ENCODE results near the gene EGLN3.
"Not testable (repeated sequence)": the region's sequence is repeated elsewhere in the genome, so short reads cannot be mapped to it uniquely, and the experiment has no call there.

The EGLN3 gene

GRCh38 chr14:33938131-33938949 lies 12.5 kb downstream of the EGLN3 start:
- H3K4me1 Mint-ChIP-seq (ENCODE audit: low read depth in 2 of 2), result no peaks in the 10 kb centered on the region
- ATAC-seq (replicated peaks) (no peak), DNase-seq (no peak)
- H3K36me3 Mint-ChIP-seq (ENCODE audit: insufficient read depth), result no peaks in the 10 kb centered on the region
- no peaks in the 10 kb centered on the region for H3K27me3 Mint-ChIP-seq
- H3K9me3 Mint-ChIP-seq, result no peaks in the 10 kb centered on the region
- no peak overlapping the region for H3K27ac Mint-ChIP-seq
- no peak overlapping the region for H3K4me3 Mint-ChIP-seq

- no peaks in the 10 kb centered on the region for H3K4me1 Mint-ChIP-seq (ENCODE audit: low read depth in 2 of 2)
- ATAC-seq (replicated peaks), result no peak
Measured at GRCh38 chr14:33936391-33936790, 14.5 kb downstream of the EGLN3 start.

GRCh38 chr14:33934938-33935337 lies 15.9 kb downstream of the EGLN3 start:
- ATAC-seq (replicated peaks), result no peak
- H3K4me3 Mint-ChIP-seq, result no peak overlapping the region
- H3K27me3 Mint-ChIP-seq, result no peaks in the 10 kb centered on the region

More at GRCh38 chr14:33936391-33936790, 14.5 kb downstream of the EGLN3 start:
- Mint-ChIP-seq H3K4me3 (no peak overlapping the region), H3K9me3 (peaks cover 0 to 1% of the 10 kb centered on the region in 2 donors), H3K36me3 (ENCODE audit: insufficient read depth) (no peaks in the 10 kb centered on the region), H3K27me3 (no peaks in the 10 kb centered on the region), H3K27ac (no peak overlapping the region)
- DNase-seq, result no peak

DNA sequence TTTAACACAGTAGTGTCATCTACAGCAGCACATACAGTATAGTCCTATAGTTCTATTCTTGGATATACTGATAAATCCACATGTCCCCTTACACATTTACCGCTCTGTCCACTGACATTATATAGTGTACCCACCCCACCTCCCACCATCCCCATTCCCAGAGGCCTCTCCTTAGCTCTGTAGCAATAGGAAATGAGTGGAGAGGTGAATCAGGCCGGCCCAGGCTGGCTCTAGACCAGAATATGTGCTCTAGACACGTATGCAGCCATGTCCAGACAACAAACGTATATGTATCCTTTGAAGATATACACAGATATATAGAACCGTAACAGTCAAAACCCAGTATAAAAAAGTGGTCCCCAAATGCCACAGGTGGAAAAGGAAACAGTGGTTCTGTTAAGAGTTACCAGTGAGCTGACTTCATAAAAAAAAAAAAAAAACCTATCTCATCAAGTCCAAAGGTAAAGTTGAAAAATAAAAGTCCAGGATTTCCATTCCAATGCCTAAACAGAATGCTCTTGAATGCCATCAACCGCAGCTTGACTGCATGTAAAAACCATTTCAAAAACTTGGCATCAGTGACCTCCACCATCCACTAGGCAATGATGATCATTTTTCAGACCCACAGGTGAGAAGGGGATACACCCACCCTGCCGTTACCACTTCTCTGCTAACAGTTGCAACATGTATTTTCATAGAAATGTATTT lies 16.7 kb downstream of the EGLN3 start:
- ATAC-seq (replicated peaks) (no peak), DNase-seq (no peak)
- peaks cover 0 to 2% of the 10 kb centered on the region in 2 donors for H3K9me3 Mint-ChIP-seq
- no peak overlapping the region for H3K4me3 Mint-ChIP-seq
- no peaks in the 10 kb centered on the region for H3K27me3 Mint-ChIP-seq
- no peaks in the 10 kb centered on the region for H3K4me1 Mint-ChIP-seq (ENCODE audit: low read depth in 2 of 2)
- H3K27ac Mint-ChIP-seq, result no peak overlapping the region
- H3K36me3 Mint-ChIP-seq (ENCODE audit: insufficient read depth), result no peaks in the 10 kb centered on the region

More at GRCh38 chr14:33934938-33935337, 15.9 kb downstream of the EGLN3 start:
- Mint-ChIP-seq H3K9me3 (peaks cover 0 to 2% of the 10 kb centered on the region in 2 donors), H3K36me3 (ENCODE audit: insufficient read depth) (no peaks in the 10 kb centered on the region), H3K27ac (no peak overlapping the region), H3K4me1 (ENCODE audit: low read depth in 2 of 2) (no peaks in the 10 kb centered on the region)
- DNase-seq, result no peak

- peaks cover 0 to 2% of the 10 kb centered on the region in 2 donors for H3K9me3 Mint-ChIP-seq
- no peak overlapping the region for H3K4me3 Mint-ChIP-seq
- H3K27ac Mint-ChIP-seq, result no peak overlapping the region
- no peaks in the 10 kb centered on the region for H3K36me3 Mint-ChIP-seq (ENCODE audit: insufficient read depth)
- H3K4me1 Mint-ChIP-seq (ENCODE audit: low read depth in 2 of 2), result no peaks in the 10 kb centered on the region
- H3K27me3 Mint-ChIP-seq, result no peaks in the 10 kb centered on the region
- ATAC-seq (replicated peaks) (no peak), DNase-seq (no peak)
Measured at GRCh38 chr14:33933386-33933933, 17.4 kb downstream of the EGLN3 start.

GRCh38 chr14:33932576-33933345 lies 18.1 kb downstream of the EGLN3 start:
- Mint-ChIP-seq H3K27me3 (no peaks in the 10 kb centered on the region), H3K36me3 (ENCODE audit: insufficient read depth) (no peaks in the 10 kb centered on the region), H3K27ac (no peak overlapping the region), H3K9me3 (peaks cover 0 to 2% of the 10 kb centered on the region in 2 donors), H3K4me3 (no peak overlapping the region), H3K4me1 (ENCODE audit: low read depth in 2 of 2) (no peaks in the 10 kb centered on the region)
- no peak for ATAC-seq (replicated peaks)
- DNase-seq, result no peak

DNA sequence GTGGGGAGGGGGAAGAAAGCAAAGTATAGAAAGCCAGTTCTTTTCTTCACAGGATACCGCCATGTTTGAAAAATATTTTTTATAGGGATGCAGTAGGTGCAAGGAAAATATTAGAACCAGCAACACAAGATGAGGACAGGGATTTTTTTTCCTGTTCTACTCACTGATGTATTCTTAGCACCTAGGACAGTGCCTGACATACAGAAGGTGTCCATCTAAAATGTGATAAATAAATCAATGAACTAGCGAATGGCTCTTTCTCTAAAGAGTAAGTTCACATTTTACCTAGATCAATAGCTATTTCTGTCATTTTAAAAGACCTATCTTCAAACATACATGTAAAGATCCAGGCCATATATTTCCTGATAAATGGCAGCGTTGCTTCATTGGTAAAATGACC lies 18.8 kb downstream of the EGLN3 start:
- H3K27me3 Mint-ChIP-seq, result no peaks in the 10 kb centered on the region
- ATAC-seq (replicated peaks), result no peak
- H3K9me3 Mint-ChIP-seq, result peaks cover 0 to 2% of the 10 kb centered on the region in 2 donors
- H3K27ac Mint-ChIP-seq, result no peak overlapping the region
- no peaks in the 10 kb centered on the region for H3K4me1 Mint-ChIP-seq (ENCODE audit: low read depth in 2 of 2)
- no peak for DNase-seq
- no peaks in the 10 kb centered on the region for H3K36me3 Mint-ChIP-seq (ENCODE audit: insufficient read depth)
- no peak overlapping the region for H3K4me3 Mint-ChIP-seq

DNA sequence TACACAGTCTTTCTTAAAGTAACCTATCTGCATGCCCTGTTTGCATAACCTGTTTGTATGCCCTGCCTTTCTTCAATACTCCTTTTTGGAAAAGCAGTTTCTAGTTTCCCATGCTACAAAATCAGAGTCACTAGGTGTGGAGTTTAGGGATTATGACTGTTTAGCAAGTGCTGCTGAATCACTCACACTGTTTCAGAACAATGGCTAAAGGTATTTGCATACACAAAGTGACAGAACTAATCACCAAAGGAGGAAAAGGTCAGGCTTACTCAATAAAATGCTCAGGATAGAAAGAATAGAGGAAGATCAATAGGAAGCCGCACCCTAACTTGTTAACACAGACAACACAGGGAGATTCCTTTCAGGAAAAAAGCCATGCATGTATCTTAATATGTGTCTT lies 19.4 kb downstream of the EGLN3 start:
- DNase-seq, result no peak
- peaks cover 0 to 2% of the 10 kb centered on the region in 2 donors for H3K9me3 Mint-ChIP-seq
- no peak overlapping the region for H3K4me3 Mint-ChIP-seq
- H3K4me1 Mint-ChIP-seq (ENCODE audit: low read depth in 2 of 2), result no peaks in the 10 kb centered on the region
- no peaks in the 10 kb centered on the region for H3K36me3 Mint-ChIP-seq (ENCODE audit: insufficient read depth)
- H3K27me3 Mint-ChIP-seq, result no peaks in the 10 kb centered on the region
- no peak overlapping the region for H3K27ac Mint-ChIP-seq
- ATAC-seq (replicated peaks), result no peak

GRCh38 chr14:33930439-33930838 lies 20.4 kb downstream of the EGLN3 start:
- Mint-ChIP-seq H3K27me3 (no peaks in the 10 kb centered on the region), H3K9me3 (peaks cover 0 to 2% of the 10 kb centered on the region in 2 donors), H3K4me3 (no peak overlapping the region), H3K36me3 (ENCODE audit: insufficient read depth) (no peaks in the 10 kb centered on the region), H3K4me1 (ENCODE audit: low read depth in 2 of 2) (no peaks in the 10 kb centered on the region), H3K27ac (no peak overlapping the region)
- ATAC-seq (replicated peaks), result no peak
- no peak for DNase-seq

GRCh38 chr14:33929799-33930408 lies 21.0 kb downstream of the EGLN3 start:
- no peak for ATAC-seq (replicated peaks)
- Mint-ChIP-seq H3K4me1 (ENCODE audit: low read depth in 2 of 2) (no peaks in the 10 kb centered on the region), H3K27me3 (no peaks in the 10 kb centered on the region), H3K4me3 (no peak overlapping the region), H3K36me3 (ENCODE audit: insufficient read depth) (no peaks in the 10 kb centered on the region), H3K9me3 (peaks cover 0 to 2% of the 10 kb centered on the region in 2 donors), H3K27ac (no peak overlapping the region)
- DNase-seq, result no peak

- peaks cover 0 to 4% of the 10 kb centered on the region in 2 donors for H3K9me3 Mint-ChIP-seq
- ATAC-seq (replicated peaks), result no peak
- peaks cover 3% of the 10 kb centered on the region for H3K36me3 Mint-ChIP-seq (ENCODE audit: insufficient read depth)
- H3K27me3 Mint-ChIP-seq, result no peaks in the 10 kb centered on the region
- no peak overlapping the region for H3K4me3 Mint-ChIP-seq
- H3K27ac Mint-ChIP-seq, result no peak overlapping the region
- no peak for DNase-seq
- no peaks in the 10 kb centered on the region for H3K4me1 Mint-ChIP-seq (ENCODE audit: low read depth in 2 of 2)
Measured at GRCh38 chr14:33928895-33929294, 22.0 kb downstream of the EGLN3 start.

GRCh38 chr14:33927944-33928343 lies 22.9 kb downstream of the EGLN3 start:
- no peaks in the 10 kb centered on the region for H3K4me1 Mint-ChIP-seq (ENCODE audit: low read depth in 2 of 2)
- ATAC-seq (replicated peaks) (no peak), DNase-seq (no peak)
- no peaks in the 10 kb centered on the region for H3K27me3 Mint-ChIP-seq
- H3K4me3 Mint-ChIP-seq, result no peak overlapping the region
- H3K36me3 Mint-ChIP-seq (ENCODE audit: insufficient read depth), result peaks cover 3% of the 10 kb centered on the region
- H3K27ac Mint-ChIP-seq, result no peak overlapping the region
- H3K9me3 Mint-ChIP-seq, result peaks cover 0 to 4% of the 10 kb centered on the region in 2 donors

DNA sequence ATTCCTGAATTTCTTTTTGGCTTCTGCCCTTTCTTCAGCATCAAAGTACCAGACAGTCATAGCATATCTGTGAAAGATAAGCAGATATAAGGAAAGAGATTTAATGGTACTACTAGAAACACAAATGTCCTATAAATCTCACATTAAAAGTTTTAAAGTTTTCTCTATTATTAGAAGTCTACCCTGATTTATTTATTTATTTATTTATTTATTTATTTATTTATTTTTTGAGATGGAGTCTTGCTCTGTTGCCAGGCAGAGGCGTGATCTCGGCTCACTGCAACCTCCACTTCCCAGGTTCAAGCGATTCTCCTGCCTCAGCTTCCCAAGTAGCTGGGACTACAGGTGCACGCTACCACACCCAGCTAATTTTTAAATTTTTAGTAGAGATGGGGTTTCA lies 23.9 kb downstream of the EGLN3 start:
- H3K36me3 Mint-ChIP-seq (ENCODE audit: insufficient read depth); H3K27ac Mint-ChIP-seq; H3K4me1 Mint-ChIP-seq (ENCODE audit: low read depth in 2 of 2); H3K9me3 Mint-ChIP-seq; ATAC-seq (replicated peaks); DNase-seq; H3K4me3 Mint-ChIP-seq; H3K27me3 Mint-ChIP-seq: not testable (repeated sequence)

All from effector memory CD8-positive, alpha-beta T cell (primary cell).